Activated CD4-positive, alpha-beta memory T cell treated with anti-CD3 and anti-CD28 coated beads for 36 hours (primary cell): ENCODE data around the gene TTC7B. TPM values are rescaled to one million over a fixed set of nuclear protein-coding genes. Genes with fewer than 3 reads are reported as not detected.

Source experiments
- CTCF ChIA-PET: fragments of 350-600 bp; sonication (Branson Sonifier 250); formaldehyde crosslinking; loops from one replicate; lab custom pipeline; 2021; ENCODE audit warnings: antibody characterized with exemption, inconsistent platforms; lab: Charles Lee
- POLR2A ChIA-PET: fragments of 350-600 bp; sonication (Branson Sonifier 250); formaldehyde crosslinking; loops from one replicate; lab custom pipeline; 2021; ENCODE audit warnings: antibody characterized with exemption; lab: Charles Lee
- DNase-seq: peaks from one replicate; pipeline ENCODE4 v3.0.0-alpha.2; 2020
- H3K27ac Mint-ChIP-seq: one replicate; pipeline ENCODE4 v1.8.0; 2021; ENCODE audit warnings: mixed read lengths
- H3K27me3 Mint-ChIP-seq: one replicate; pipeline ENCODE4 v1.8.0; 2021; ENCODE audit warnings: mixed read lengths
- H3K36me3 Mint-ChIP-seq: one replicate; pipeline ENCODE4 v1.8.0; 2021; ENCODE audit warnings: mixed read lengths
- H3K4me1 Mint-ChIP-seq: one replicate; pipeline ENCODE4 v1.8.0; 2021; ENCODE audit warnings: low read depth, mixed read lengths
- H3K4me3 Mint-ChIP-seq: one replicate; pipeline ENCODE4 v1.8.0; 2021; ENCODE audit warnings: mild to moderate bottlenecking, mixed read lengths
- H3K9me3 Mint-ChIP-seq: one replicate; pipeline ENCODE4 v1.8.0; 2021; ENCODE audit warnings: mixed read lengths
- intact Hi-C: fragments of 100-400 bp; cut with micrococcal nuclease; formaldehyde crosslinking; loops from one replicate; pipeline ENCODE4 v1.15.1; 2023
- total RNA-seq, 2 experiments: library from RNA; stranded (reverse); gene quantifications; one replicate each; pipeline ENCODE4 v1.2.3, GENCODE V29; 2021

TTC7B gene
- total RNA-seq, 2 experiments from 2014 or later: 9.3 to 12.4 TPM

DNA sequence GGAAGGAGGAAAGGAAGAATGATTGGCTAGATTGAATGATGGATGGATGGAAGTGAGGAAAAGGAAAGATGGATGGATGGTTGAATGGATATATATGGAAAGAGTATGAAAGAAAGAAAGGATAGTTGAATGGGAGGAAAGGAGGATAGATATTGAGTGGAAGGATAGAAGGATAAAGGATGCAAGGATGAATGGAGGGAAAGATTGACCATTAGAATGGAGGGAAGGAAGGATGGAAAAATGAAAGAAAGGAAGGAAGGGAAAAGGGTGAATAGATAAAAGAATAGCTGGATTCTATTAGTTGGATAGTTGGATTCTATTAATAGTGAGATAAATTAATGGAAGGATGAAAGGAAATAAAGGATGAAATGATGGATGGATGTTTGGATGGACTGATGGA lies 313.5 kb downstream of the TTC7B start:
- intact Hi-C loops: no loop called here
- Mint-ChIP-seq H3K4me1 (peaks cover 4% of the 10 kb centered on the region), H3K36me3 (no peaks in the 10 kb centered on the region), H3K27me3 (peaks cover 15% of the 10 kb centered on the region), H3K9me3 (no peaks in the 10 kb centered on the region), H3K27ac (no peak overlapping the region), H3K4me3 (no peak overlapping the region)
- ChIA-PET CTCF (no interaction called here), POLR2A (no interaction called here)
- DNase-seq: no peak

DNA sequence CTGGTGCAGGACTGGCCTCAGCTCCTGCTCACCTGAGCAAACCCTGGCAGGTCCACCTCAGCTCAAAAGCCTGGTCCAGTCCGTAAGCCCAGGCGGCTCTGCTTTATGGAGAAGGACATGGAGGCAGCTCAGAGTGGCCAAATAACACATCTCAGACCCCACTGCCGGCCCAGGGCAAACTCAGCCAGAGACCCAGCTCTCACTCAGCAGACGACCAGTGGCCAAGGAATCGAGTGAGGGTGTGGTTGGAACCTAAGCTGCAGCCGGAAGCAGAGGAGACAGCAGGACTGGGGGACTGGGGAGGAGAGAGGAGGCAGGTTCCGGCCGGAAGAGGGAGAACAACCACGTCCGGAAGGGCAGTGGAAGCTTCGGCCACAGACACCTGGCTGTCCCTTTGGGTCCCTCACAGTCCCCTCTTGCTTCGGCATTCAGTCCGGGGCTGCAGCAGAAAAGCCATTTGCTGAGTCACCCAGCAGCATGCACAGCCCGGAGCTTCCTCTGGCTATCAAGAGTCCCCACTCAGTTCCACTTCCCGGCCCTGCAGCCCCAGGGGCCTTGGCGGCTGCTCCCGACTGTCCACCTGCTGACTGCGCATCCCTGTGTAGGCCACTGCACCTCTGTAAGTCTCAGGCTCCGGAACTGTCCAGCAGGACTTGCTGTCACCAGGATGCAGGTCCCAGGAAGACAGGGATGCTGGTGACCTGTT lies 315.4 kb downstream of the TTC7B start:
- intact Hi-C loops: no loop called here
- H3K36me3 Mint-ChIP-seq: no peaks in the 10 kb centered on the region
- H3K9me3 Mint-ChIP-seq: no peaks in the 10 kb centered on the region
- peaks cover 4% of the 10 kb centered on the region for H3K4me1 Mint-ChIP-seq
- no peak for DNase-seq
- H3K27me3 Mint-ChIP-seq: peaks cover 15% of the 10 kb centered on the region
- ChIA-PET CTCF (no interaction called here), POLR2A (no interaction called here)
- no peak overlapping the region for H3K4me3 Mint-ChIP-seq
- no peak overlapping the region for H3K27ac Mint-ChIP-seq

DNA sequence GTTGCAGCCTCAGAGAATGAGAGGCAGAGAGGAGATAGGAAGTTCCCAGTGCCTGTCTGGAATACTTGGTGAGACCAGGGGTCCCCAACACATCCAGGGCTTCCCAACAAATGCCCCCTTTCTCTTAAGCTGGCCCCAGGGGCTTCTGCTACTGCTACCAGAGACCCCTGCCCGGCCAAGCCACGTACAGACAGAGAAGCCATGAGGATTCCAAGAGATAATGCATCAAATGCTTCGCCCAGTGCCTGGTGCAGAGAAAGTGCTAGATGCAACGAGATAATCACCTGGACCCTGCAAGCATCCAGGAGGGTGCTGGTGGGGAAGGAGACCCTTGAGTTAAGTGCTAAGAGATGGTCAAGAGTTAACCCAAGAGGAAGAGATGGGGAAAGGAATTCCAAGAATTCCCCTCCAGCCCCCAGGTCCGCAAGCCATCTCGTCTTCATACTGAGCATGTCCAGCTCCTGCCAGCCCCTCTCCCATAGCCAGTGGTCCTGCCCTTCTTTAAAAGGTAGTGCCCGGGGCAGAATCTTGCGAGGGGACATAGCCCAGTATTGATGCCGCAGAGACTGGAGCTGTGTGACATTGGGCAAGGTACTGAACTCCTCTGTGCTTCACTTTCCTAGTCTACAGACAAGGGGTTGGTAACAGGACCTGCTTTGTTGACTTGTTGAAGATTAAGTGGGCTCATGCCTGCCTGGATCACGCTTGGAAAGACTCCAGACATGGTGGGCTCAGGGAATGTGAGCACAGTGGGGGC lies 316.1 kb downstream of the TTC7B start:
- Mint-ChIP-seq H3K4me1 (peaks cover 4% of the 10 kb centered on the region), H3K36me3 (no peaks in the 10 kb centered on the region), H3K9me3 (no peaks in the 10 kb centered on the region), H3K27me3 (peaks cover 17% of the 10 kb centered on the region), H3K27ac (no peak overlapping the region), H3K4me3 (no peak overlapping the region)
- CTCF ChIA-PET: no interaction called here
- intact Hi-C loops: no loop called here
- POLR2A ChIA-PET: no interaction called here
- DNase-seq: no peak

DNA sequence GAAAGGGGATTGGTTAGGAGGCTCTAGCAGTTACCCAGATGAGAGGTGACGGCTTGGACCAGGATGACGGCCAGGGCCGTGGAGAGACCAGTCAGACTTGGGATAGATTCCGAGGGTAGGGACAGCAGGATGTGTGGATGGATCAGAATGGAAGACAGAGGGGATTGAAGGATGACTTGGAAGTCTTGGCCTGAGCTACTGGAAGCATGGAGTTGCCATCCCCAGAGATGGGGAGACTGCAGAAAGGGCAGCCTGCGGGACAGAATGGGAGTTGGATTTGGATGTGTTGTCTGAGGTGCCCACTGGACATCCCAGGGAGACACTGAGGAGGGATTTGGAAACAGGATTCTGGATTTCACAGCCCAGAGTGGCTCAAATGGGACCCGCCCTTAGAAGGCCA lies 317.1 kb downstream of the TTC7B start:
- Mint-ChIP-seq H3K27ac (no peak overlapping the region), H3K4me1 (peaks cover 4% of the 10 kb centered on the region), H3K9me3 (no peaks in the 10 kb centered on the region), H3K27me3 (peaks cover 17% of the 10 kb centered on the region), H3K4me3 (no peak overlapping the region), H3K36me3 (no peaks in the 10 kb centered on the region)
- intact Hi-C loops: no loop called here
- DNase-seq: no peak
- ChIA-PET POLR2A (no interaction called here), CTCF (no interaction called here)

DNA sequence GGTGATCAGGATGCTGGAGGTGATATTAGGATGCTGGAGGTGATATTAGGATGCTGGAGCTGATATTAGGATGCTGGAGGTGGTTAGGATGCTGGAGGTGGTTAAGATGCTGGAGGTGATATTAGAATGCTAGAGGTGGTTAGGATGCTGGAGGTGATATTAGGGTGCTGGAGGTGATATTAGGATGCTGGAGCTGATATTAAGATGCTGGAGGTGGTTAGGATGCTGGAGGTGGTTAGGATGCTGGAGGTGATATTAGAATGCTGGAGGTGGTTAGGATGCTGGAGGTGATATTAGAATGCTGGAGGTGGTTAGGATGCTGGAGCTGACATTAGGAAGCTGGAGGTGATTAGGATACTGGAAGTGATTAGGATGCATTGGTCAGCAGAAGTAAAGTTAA lies 318.0 kb downstream of the TTC7B start:
- ChIA-PET CTCF (no interaction called here), POLR2A (no interaction called here)
- H3K27ac Mint-ChIP-seq: no peak overlapping the region
- H3K4me3 Mint-ChIP-seq: no peak overlapping the region
- no peaks in the 10 kb centered on the region for H3K9me3 Mint-ChIP-seq
- H3K4me1 Mint-ChIP-seq: peaks cover 4% of the 10 kb centered on the region
- no peaks in the 10 kb centered on the region for H3K36me3 Mint-ChIP-seq
- DNase-seq: no peak
- intact Hi-C loops: no loop called here
- peaks cover 17% of the 10 kb centered on the region for H3K27me3 Mint-ChIP-seq

DNA sequence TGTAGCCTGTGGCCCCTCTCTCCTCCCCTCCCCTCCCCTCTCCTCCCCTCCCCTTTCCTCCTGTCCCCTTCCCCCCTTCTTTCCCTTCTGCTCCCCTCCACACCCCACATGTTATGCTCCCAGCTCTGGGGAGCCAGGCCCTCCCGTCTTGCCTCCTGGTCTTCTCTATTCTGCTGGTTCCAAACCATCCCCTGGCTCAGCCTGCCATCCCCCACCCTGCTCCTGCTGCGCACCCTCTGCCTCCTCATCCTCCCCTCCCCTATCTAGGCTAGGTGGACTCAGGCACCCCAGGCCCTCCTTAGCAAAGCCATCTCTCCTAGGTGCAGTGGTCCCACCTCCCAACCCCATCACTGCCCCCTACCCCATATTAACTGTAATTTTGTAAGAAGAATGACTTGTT lies 319.9 kb downstream of the TTC7B start:
- Mint-ChIP-seq H3K4me3 (no peak overlapping the region), H3K9me3 (no peaks in the 10 kb centered on the region), H3K27ac (no peak overlapping the region), H3K4me1 (peaks cover 4% of the 10 kb centered on the region), H3K36me3 (no peaks in the 10 kb centered on the region), H3K27me3 (peaks cover 10% of the 10 kb centered on the region)
- intact Hi-C loops: no loop called here
- DNase-seq: no peak
- ChIA-PET CTCF (no interaction called here), POLR2A (no interaction called here)

DNA sequence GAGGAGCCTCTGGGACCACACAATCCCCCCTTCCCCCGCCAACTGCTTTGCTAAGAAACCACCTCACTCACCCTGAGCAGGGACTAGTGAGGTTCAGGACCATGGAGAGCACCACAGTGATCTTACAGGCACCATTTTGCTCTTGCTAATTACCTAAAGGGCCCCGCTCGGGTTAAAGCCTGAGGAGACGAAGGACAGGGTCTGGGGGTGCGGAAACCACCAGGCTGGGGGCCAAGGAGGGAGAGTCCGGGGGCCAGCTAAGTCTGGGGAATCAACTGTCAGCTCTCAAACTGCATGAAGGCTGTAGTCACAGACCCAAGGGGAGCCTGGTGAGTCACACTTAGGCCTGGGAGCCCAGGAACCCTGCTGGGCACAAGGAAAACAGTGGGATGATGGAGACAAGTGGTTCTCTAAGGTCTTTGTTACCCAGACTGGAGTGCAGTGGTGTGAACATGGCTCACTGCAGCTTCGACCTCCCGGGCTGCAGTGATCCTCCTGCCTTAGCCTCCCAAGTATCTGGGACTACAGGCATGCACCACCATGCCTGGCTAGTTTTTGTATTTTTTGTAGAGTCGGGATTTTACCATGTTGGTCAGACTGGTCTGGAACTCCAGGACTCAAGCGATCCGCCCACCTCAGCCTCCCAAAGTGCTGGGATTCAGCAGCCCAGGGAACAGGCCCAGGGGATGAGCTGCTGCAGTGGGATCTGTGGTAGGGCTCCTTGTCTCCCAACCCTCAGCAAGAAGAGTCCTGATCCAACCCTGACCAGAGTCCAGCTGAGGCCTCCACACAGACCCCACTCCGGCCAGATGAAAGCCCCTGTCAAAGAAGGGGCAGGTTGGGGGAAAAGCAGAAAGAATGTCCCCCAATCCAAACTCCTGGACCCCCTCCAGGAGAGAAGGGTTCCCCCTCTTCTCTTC lies 320.6 kb downstream of the TTC7B start:
- intact Hi-C loops: no loop called here
- DNase-seq: peak; percentile 46
- peaks cover 3% of the 10 kb centered on the region for H3K4me1 Mint-ChIP-seq
- H3K27me3 Mint-ChIP-seq: peaks cover 10% of the 10 kb centered on the region
- H3K27ac Mint-ChIP-seq: no peak overlapping the region
- H3K9me3 Mint-ChIP-seq: no peaks in the 10 kb centered on the region
- POLR2A ChIA-PET: no interaction called here
- CTCF ChIA-PET: interaction anchor here (0.6 kb wide), 1 partner anchor 96 kb away, joined by 4 read pairs; no protein-coding TSS in a partner anchor
- H3K4me3 Mint-ChIP-seq: no peak overlapping the region
- no peaks in the 10 kb centered on the region for H3K36me3 Mint-ChIP-seq

DNA sequence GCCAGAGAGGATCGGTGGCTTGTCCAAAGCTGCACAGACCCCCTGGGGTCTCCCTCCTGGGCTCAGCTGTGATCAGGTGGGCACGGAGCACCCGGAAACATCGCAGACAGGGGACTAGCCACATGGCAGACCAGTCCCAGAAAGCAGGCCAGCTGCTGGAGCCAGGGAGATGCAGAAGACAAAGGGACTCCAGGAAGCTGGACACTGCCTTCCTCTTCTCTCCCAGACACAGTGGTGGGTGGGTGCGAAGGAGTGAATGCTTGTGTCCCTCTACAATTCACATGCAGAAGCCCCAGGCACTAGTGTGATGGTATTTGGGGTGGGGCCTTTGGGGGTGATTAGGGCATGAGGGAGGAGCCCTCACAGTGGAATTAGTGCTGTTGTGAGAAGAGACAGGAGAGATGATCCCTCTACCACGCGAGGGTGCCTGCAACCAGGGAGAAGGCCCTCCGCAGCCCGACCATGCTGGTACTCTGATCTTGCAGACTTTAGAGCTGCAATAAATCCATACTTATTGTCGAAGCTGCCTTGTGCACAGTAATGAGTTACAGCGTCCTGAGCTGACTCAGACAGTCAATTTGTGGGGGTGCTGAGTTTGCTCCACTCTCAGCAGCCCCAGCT lies 324.2 kb downstream of the TTC7B start:
- ChIA-PET CTCF (no interaction called here), POLR2A (no interaction called here)
- Mint-ChIP-seq H3K4me3 (no peak overlapping the region), H3K4me1 (no peaks in the 10 kb centered on the region), H3K27ac (no peak overlapping the region), H3K27me3 (peaks cover 1% of the 10 kb centered on the region), H3K9me3 (no peaks in the 10 kb centered on the region), H3K36me3 (no peaks in the 10 kb centered on the region)
- no peak for DNase-seq
- intact Hi-C loops: no loop called here

DNA sequence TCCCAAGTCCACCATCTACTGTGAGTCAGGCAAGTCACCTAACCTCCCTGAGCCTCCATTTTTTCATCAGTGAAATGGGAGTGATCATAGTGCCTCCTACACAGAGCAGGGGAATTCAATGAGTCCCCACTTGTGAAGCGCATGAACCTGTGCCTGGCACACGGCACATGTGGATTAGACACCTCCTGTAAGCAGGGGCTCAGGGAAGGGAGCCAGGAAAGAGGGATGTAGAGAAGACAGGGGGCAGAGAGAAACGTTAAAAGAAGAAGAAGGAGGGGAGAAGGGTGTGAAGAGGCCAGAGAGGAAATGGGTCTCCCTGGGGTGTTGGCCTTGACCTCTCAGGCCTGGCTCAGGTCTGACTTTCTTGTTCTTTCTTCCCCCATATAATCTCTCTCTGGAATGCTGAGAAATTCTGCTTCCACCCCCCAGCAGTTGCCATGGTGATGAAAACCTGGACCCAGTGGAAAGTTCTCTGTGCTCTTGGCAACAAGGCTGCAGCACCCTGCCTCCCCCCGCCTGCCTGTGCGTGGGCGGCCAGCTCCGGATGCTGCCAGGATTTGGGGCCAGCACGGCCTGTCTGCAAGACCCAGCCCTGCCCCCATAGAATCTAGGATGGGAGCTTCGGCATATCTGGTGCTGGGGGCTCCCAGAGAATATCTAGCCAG lies 324.9 kb downstream of the TTC7B start:
- no peaks in the 10 kb centered on the region for H3K4me1 Mint-ChIP-seq
- no peak for DNase-seq
- no peaks in the 10 kb centered on the region for H3K9me3 Mint-ChIP-seq
- no peak overlapping the region for H3K4me3 Mint-ChIP-seq
- ChIA-PET POLR2A (no interaction called here), CTCF (no interaction called here)
- no peak overlapping the region for H3K27ac Mint-ChIP-seq
- intact Hi-C loops: no loop called here
- H3K27me3 Mint-ChIP-seq: peaks cover 1% of the 10 kb centered on the region
- H3K36me3 Mint-ChIP-seq: no peaks in the 10 kb centered on the region

DNA sequence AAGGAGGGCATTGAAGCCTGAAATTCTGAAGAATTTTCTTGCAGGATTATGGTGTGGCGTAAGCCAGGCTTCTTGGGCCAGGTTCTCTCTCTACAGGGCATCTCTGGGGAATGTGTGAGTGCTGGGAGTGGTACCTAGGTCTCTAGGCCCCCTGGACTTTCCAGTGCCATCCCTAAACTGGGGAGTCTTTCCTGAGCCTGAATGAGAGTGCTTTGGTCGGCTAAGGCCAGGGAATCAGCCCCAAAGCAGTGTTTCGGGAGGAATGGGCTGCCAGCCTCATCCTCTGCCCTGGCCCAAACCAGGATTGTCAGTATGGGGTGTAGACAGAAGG lies 325.5 kb downstream of the TTC7B start:
- peaks cover 1% of the 10 kb centered on the region for H3K27me3 Mint-ChIP-seq
- H3K4me1 Mint-ChIP-seq: no peaks in the 10 kb centered on the region
- H3K27ac Mint-ChIP-seq: no peak overlapping the region
- intact Hi-C loops: no loop called here
- H3K4me3 Mint-ChIP-seq: no peak overlapping the region
- CTCF ChIA-PET: no interaction called here
- no peak for DNase-seq
- no peaks in the 10 kb centered on the region for H3K9me3 Mint-ChIP-seq
- POLR2A ChIA-PET: no interaction called here
- H3K36me3 Mint-ChIP-seq: no peaks in the 10 kb centered on the region

DNA sequence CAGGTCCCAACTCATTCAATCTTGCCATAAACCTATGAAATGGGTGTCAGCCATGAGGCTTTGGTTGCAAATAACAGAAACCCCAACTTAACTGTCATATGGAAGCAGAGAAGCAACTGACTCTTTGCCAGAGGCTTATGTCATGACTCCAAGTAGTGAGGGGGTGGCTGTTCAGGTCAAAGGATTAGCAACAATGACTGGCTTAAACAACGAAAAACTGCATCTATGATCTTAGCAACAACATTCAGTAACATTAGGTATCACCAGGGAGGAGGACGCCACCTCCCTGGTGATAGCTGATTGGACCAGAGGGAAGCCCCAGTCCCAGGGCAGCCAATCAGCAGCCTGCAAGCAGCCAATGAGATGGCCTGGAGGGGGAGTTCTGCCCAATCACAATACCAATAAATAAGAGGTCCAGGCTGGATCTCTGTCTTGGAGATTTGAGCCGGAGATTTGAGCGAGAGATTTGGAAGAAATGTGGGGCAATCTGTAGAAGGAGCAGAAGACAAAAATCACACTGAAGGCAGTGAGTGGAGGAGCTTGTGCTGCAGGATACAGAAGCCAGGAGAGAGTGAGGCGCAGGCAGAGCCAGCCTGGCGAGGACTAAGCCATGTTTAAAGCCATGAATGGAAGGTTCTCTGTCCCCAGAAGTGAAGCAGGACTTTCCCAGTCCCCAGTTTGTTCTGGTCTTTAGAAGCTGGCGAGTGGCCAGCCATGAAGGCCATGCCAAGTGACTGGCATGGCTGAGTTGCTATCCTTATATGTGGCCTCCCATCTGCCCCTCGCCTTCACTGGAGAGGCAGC lies 326.1 kb downstream of the TTC7B start:
- no peaks in the 10 kb centered on the region for H3K27me3 Mint-ChIP-seq
- H3K27ac Mint-ChIP-seq: no peak overlapping the region
- ChIA-PET POLR2A (no interaction called here), CTCF (no interaction called here)
- DNase-seq: no peak
- no peaks in the 10 kb centered on the region for H3K4me1 Mint-ChIP-seq
- intact Hi-C loops: no loop called here
- H3K9me3 Mint-ChIP-seq: no peaks in the 10 kb centered on the region
- no peaks in the 10 kb centered on the region for H3K36me3 Mint-ChIP-seq
- no peak overlapping the region for H3K4me3 Mint-ChIP-seq
